Omental fat pad (tissue), 4 donors: ENCODE data around the gene EXT2. TPM values are rescaled to one million over a fixed set of nuclear protein-coding genes. Genes with fewer than 3 reads are reported as not detected.

Experiments
- ATAC-seq: fragments of 150-250 bp; one replicate; pipeline ENCODE4 v1.9.1; 2016; ENCODE audit warnings: mild to moderate bottlenecking, moderate library complexity; ENCODE audit not compliant: low FRiP score
- DNase-seq: peaks from one replicate; pipeline ENCODE4 v3.0.0-alpha.2; 2019; ENCODE audit warnings: low spot score
- total RNA-seq, 4 donors: library from RNA; depleted of rRNA; stranded (reverse); fragments of >200 nt; gene quantifications; one replicate each; pipeline ENCODE4 v1.1.0, GENCODE V29; 2016
- TF ChIP-seq, protein P1 (sequence below), 3 donors: fragments of 450-650 bp; IDR thresholded peaks; one replicate each; pipeline ENCODE4 v1.5.1; 2016 to 2017; ENCODE audit warnings: antibody characterized with exemption in 3 of 3, mild to moderate bottlenecking in 3 of 3, moderate library complexity in 2 of 3

Gene EXT2
- total RNA-seq, 4 donors from 2014 or later: 60.5 to 91.0 (median 76.1) TPM

- TF ChIP-seq, protein P1, sequence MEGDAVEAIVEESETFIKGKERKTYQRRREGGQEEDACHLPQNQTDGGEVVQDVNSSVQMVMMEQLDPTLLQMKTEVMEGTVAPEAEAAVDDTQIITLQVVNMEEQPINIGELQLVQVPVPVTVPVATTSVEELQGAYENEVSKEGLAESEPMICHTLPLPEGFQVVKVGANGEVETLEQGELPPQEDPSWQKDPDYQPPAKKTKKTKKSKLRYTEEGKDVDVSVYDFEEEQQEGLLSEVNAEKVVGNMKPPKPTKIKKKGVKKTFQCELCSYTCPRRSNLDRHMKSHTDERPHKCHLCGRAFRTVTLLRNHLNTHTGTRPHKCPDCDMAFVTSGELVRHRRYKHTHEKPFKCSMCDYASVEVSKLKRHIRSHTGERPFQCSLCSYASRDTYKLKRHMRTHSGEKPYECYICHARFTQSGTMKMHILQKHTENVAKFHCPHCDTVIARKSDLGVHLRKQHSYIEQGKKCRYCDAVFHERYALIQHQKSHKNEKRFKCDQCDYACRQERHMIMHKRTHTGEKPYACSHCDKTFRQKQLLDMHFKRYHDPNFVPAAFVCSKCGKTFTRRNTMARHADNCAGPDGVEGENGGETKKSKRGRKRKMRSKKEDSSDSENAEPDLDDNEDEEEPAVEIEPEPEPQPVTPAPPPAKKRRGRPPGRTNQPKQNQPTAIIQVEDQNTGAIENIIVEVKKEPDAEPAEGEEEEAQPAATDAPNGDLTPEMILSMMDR (IDR thresholded peaks at IDR 0.05): no peak
- ATAC-seq (peak; percentile 41), DNase-seq (no peak)
These were observed 126.0 kb downstream of the EXT2 start for GRCh38 chr11:44221456-44221855.

- TF ChIP-seq, protein P1 (IDR thresholded peaks at IDR 0.05): no peak
- DNase-seq: no peak
- ATAC-seq: no peak
These were observed 126.5 kb downstream of the EXT2 start for GRCh38 chr11:44221992-44222391.

DNA sequence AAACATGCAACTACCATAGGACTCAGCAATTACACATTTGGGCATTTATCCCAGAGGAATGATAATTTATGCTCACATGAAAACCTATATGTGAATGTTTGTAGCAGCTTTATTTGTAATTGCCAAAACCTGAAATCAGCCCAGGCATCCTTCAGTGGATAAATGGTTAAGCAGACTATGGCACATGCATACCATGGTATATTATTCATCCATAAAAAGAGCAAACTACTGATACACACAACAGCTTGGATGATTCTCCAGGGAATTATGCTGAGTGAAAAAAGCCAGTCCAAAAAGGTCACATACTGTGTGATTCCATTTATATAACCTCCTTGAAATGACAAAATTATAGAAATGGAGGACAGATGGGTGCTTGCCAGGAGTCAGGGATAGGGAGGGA lies 127.8 kb downstream of the EXT2 start:
- no peak for ATAC-seq
- no peak for DNase-seq
- TF ChIP-seq, protein P1 (IDR thresholded peaks at IDR 0.05): no peak

DNA sequence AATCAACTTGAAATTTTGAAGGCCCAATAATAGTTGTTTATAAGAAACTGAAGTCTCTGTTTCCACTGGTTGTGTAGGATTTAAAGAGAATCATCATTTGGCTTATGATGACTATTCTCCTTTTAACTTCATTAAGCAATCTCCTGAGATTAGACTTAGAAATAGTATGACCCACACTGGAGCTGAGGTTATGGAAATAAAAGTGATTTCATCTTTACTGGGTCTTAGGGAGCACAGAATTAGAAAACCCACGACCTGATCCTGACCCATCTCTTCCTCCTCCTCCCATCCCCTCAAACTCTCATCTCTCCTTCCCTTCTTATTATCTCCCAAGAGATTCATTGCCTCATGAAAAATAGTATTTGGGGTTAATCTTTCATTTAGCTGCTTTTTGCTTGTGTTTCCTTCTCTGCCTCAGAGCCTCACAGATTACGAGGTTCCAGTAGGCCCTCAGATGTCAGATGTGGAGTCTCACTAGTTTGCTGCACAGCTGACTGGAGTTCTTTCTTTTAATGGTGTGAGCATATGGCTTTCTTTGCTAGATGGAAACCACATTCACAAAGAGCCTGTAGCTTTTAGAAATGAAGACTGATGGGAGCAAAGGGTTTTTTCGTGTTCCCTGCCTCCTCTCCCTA lies 129.5 kb downstream of the EXT2 start:
- DNase-seq (no peak), ATAC-seq (no peak)
- TF ChIP-seq, protein P1 (IDR thresholded peaks at IDR 0.05): no peak

GRCh38 chr11:44226490-44226889 lies 131.0 kb downstream of the EXT2 start:
- DNase-seq (no peak), ATAC-seq (no peak)
- TF ChIP-seq, protein P1 (IDR thresholded peaks at IDR 0.05): no peak

DNA sequence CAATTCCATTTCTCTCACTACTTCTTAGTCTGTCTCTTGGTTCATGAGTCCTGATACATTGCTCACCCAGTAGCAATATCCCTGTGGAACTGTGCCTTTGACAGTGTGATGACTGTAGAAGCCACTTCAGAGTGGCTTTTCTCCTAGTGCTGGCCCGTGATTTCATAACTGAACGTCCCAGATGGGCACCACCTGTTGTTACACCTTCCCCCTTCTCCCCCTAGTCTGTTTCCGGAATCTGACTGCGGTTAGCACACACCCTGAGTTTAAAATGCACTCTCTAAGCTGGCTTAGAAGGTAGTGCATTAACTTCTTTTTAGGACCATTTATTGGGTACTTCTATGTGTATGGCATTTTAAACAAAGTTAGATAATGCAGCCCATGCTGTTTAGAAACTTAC lies 131.5 kb downstream of the EXT2 start:
- TF ChIP-seq, protein P1 (IDR thresholded peaks at IDR 0.05): no peak
- no peak for ATAC-seq
- DNase-seq: no peak

GRCh38 chr11:44228379-44228778 lies 132.9 kb downstream of the EXT2 start:
- DNase-seq (no peak), ATAC-seq (no peak)
- TF ChIP-seq, protein P1 (IDR thresholded peaks at IDR 0.05): no peak
